Islet precursor cell (in vitro differentiated cells): ENCODE measurements around the gene BLOC1S4.
"Not testable (repeated sequence)": the region's sequence is repeated elsewhere in the genome, so short reads cannot be mapped to it uniquely, and the experiment has no call there.

Source experiments
- DNase-seq: peaks from one replicate; pipeline ENCODE4 v3.0.0-alpha.2; 2018

BLOC1S4 gene

DNA sequence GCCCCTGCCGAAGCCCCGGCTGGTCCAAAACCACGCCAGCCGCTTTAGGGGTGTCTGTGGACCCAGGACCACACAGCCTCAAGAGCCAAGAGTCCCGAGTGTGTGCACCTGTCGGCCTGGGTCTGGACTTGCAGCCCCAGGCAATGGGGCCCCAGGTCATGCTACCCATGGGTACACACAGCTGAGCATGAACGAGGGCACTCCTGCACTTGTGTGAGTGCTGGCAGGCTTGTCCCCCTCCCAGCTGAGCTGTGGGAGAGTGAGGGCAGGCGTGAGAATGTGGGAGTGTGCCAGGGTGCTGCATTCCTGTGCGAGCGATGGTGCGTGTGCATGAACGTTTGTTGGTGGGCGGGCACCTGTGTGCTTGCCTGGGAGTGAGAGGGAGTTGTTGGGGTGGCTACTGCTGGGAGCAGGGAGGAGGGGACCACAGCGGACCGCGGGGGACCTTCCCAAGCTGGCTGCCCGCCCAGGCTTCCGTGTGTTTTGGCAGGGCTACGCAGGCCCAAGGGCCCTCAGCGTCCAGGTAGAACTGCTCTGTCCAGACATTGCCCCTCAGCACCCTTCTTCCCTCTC is 30.8 kb downstream of the BLOC1S4 start:
- no peak for DNase-seq

DNA sequence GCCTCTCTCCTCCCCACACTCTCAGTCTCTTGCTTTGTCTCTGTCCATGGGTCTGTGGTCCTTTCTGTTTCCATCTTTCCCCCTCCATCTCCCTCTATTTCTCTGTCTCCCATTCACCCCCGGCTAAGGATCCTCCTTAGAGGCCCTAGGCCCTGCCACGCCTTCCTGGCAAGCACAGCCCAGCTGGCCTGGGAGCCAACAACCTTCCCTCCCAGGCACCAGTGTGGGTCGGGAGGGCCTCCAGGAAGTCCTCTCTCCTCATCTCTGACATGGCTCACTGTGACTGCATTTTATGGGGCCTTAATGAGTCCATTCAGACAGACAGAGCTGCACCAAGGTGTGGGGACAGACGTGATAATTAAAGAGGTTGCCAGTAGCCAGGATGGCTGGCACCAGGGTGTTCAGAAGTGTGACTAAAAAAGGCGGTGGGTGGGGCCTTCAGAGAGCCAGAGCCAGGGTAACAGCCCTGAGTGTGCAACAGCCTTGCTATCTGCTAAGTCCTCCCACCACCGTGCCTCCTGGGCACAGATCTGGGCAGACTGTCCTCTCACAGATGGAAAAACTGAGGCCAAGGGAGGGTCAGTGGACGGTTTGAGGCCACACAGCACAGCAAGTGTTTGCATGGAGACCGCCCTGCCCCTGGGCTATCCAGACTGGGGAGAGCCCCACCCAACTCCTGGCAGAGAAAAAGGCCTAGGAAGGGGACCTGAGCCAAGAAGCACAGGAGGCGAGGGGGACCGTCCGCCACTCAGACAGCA is 31.5 kb downstream of the BLOC1S4 start:
- no peak for DNase-seq

DNA sequence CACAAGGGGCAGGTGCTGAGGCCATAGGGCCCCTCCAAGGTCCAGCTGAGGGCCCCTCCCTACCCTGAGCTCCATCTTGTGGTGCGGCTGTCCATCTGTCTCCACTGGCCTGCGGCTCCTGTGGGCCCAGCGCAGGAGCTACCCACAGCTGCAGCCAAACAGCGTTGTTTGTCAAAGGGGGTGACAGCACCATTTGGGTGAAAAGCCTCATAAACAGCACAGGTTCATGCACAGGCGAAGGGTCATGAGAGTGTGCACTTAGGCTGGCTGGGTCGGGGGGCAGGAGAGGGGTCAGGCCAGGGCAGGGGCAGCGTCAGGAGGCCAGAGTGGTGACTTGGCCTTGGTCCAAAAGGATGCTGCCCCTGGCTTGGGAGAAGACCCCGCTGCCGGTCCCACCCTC is 32.3 kb downstream of the BLOC1S4 start:
- no peak for DNase-seq

DNA sequence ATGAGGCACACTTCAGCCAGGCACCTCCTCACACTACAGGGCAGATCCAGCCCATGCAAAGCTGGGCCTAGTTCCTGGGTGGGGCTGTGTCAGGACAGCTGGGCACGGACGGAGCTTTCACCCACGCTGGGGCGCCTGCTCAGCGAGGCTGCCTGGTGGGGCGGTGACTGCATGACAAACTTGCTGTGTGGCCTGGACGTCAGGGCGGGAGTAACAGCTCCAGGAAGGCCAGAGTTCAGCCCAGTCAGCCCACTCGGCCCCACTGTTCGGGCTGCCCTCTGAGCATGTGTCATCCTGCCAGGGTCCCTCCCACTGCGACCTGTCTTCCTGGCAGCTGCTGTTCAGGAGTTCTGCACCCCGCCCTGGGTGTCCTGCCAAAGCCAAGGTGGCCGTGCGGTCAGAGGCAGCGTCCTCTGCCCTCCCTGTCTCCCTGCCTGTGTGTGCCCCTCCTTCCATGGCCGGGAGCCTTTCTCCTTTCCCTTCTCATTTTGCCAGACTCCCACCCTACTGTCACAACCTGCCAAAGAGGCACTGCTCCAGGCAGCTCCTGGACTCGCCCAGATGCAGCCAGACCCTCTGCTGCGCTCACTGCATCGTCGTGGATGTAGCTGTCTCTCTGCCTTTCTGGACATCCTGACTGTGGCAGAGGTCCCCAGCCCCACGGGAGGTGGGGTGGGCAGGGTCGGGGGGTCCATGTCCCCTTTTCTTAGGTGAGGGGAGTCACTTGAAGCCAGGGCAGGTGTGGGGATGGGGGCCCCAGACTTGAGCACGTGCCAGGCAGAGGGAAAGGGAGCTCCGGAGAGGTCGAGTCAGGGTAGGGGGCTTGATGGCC is 33.6 kb downstream of the BLOC1S4 start:
- DNase-seq, result peak; percentile 85

DNA sequence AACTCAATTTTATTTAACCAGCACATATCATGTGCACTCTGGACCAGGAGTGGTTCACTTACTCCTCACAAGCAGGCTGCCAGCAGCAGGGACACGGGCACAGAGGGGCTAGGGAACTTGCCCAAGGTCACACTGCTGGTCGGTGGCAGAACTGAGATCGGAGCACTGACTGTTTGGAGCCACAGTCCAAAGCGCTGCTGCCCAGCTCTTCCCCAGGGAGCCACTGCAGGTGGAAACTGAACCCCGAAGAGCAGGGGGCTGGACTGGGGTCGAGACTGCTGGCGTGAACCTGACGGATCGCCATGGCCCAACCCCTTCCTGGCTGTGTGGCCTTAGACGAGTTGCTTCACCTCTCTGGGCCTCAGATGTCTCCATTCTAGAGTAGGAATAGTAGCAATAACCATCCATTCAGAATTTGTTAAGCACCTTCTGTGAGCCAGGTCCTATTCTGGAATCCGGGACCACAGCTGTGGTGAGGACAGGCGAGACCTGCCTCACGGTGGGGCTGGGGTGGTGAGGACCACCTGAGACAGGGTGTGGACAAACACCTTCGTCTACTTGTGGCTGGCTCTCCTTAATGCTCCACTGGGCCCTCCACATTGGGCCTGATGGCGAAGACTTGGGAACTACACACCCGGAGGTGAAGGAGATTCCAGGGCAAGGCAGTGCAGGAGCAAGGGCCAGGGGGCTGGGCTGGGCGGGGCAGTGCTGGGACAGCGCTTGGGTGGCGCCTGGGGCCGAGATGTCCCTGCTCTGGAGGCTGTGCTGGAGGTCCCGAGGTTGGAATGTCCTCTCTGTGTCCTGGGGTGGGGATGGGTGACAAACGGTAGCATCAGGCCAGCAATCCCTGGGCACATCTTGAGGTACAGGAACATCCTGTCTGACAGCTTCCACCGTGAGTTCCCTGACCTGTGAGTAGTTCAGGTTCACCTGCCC is 34.6 kb downstream of the BLOC1S4 start:
- no peak for DNase-seq

DNA sequence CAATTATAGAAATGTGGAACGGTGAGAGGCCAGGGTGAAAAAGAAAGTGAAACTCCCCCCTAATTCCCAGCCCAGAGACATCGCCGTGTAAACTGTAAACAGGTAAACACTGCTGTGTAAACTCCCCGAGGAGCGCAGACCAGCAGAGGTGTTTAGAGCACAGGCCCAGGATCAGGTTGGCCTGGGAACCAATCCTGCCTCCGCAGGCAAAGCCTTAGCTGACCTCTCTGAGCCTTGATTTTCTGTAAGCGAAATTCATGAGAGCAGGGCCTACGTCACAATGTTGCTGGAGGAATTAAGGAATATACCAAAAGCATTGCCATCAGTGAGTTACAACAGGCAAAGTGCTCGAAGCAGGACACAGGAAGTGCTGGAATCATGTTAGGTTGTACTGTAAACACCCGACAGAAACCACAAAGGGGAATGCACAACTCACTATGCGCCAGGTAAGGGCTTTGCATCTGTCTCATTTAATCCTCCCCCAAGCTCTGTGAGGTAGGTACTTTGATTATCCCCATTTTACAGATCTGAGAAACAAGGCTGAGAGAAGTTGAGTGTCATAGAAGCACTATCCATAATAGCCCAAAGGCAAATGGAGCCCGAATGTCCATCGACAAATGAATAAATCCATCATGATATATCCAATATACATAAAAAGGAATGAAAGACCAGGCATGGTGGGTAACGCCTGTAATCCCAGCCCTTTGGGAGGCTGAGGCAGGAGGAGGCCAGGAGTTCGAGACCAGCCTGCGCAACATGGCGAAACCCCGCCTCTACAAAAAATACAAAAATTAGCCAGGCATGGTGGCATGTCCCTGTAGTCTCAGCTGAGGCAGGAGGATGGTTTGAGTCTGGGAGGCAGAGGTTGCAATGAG is 35.9 kb downstream of the BLOC1S4 start:
- no peak for DNase-seq

DNA sequence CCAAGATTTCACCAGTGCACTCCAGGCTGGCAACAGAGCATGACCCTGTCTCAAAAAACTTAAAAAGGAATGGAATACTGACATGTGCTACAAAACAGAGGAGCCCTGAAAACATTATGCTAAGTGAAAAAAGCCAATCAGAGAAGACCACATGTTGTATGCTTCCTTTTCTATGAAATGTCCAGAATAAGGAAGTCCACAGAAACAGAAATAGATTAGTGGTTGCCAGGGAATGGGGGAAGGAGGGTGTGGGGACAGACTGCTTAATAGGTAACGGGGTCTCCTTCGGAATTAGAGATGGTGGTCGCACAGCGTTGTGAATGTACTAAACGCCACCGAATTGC is 36.5 kb downstream of the BLOC1S4 start:
- DNase-seq, result no peak

DNA sequence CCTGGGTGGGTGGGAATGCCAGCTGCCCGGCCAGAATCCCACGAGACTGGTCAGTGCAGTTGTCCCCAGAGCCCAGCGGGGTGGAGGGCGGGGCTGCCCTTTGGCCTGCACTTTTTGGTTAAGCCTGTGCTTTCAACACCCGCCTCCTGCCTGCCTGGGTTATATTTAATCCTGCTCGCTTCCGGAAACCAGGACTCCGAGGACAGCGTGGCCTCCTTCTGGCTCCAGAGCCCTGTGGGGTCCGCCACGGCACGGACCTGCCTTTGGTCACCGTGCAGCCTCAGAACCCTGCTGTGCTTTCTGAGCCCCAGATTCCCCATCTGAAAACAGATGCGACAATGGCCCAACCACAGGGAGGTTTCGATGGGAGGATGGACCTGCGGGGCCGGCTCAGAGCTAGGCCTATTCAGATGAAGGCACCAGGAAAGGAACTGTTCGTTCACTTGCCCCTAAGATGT is 37.2 kb downstream of the BLOC1S4 start:
- no peak for DNase-seq

DNA sequence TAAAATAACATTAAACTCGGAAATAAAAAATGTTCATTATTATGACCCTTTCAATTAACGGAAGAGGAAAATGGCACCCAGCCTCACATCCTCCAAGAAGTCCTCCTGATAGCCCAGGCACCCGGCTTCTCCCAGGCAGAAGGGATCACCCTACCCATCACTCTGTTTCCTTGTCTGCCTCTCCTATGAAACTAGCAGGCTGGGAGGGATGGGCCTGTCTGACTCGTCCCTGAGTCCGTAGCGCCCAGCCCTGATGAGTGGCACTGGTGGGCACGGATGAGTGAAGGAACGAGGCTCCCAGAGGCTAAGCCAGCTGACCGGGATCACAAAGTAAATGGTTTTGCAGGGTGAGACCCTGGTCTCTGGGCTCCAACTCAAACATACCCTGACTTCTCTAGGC is 37.9 kb downstream of the BLOC1S4 start:
- no peak for DNase-seq

DNA sequence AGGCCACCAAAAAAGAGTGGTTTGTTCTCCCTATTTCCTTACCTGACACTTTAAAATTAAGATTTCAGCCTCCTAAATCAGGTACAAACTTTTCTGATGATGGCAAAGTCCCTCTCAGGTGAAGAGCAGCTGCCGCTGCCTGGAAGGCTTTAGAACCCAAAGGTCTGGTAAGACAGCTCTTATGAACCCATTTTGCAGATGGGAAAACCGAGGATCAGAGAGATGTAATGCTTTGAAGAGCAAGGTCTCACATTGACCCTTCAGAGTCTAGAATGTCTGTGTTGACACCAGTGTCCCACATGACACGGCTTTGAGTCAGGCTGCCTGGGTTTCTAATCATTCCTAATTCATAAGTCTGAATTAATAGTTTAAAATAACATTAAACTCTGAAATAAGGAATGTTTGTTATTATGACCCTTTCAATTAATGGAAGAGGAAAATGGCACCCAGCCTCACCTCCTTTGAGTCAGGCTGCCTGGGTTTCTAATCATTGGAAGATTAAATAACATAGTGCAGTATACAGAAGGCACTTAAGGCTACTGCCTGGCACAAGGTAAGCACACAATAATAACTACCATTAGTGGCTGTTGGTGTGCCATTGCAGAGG is 38.6 kb downstream of the BLOC1S4 start:
- no peak for DNase-seq

DNA sequence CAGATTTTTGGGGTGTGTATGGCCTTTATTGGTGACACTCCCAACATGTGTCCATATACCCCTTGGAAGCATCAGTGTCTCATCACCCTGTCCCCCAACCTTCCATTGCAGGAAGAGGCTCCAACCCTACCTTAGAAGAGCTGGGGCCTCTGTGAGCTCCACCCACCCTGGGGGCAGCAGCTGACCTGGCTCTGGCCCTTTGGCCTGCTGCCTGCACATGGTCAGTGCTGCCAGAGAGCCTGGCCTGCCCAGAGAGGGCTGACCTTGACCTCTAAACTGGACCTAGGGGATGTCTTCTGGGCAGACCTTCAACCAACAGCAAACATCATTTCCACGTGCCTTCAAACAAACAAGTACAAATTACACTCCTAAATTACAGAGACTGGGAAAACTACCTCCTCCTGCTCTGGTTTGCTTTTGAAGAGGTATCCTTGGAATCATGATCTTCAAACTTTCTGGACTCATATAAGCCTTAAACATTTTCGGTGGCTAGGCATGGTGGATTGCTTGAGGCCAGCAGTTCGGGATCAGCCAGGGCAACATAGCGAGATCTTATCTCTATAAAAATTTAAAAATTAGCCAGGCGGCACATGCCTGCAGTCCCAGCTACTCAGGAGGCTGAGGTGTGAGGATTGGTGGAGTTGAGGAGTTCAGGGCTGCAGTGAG is 39.2 kb downstream of the BLOC1S4 start:
- DNase-seq, result no peak

DNA sequence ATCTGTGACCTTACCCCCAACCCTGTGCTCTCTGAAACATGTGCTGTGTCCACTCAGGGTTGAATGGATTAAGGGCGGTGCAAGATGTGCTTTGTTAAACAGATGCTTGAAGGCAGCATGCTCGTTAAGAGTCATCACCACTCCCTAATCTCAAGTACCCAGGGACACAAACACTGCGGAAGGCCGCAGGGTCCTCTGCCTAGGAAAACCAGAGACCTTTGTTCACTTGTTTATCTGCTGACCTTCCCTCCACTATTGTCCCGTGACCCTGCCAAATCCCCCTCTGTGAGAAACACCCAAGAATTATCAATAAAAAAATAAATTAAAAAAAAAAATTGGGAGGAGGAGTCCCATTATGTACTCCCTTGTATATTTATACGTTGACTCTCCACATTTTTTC is 40.4 kb downstream of the BLOC1S4 start:
- not testable (repeated sequence) for DNase-seq

DNA sequence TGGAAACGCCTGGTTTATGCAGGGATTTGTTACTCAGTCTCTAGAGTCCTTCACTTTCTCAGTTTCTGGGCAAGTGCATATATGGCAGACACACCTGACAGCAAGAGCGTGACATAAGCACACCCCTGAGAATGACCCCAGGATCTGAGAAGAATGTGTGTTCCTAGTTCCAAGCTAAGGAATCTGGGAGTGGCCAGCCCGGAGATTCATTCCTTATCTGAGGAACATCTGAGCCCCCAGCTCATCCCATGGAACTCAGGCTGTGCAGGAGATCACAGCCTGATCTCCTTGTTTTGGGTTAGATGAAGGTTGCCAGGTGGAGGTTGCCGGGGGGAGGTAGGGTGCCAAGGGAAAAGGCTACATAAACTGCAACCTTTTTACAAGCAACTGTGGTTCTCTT is 42.8 kb downstream of the BLOC1S4 start:
- peak; percentile 67 for DNase-seq

DNA sequence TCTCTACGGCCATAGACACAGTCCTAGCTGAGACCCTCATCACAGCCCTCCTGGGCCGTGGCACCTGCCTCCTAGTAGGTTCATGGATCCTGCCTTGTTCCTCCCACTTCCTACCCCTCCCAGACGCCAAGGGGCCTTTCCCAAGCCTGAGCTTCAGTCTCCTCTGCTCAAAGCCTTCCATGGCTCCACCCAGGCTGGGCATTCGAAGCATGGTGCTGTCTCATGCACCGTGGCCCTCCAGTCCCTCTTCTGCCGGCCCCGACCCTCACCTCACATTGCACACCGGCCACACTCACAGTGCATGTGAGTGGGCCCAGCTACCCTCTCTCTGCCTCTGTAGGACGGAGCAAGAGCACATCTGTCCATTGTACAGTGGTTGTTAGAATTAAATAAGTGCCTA is 44.9 kb downstream of the BLOC1S4 start:
- DNase-seq, result no peak

DNA sequence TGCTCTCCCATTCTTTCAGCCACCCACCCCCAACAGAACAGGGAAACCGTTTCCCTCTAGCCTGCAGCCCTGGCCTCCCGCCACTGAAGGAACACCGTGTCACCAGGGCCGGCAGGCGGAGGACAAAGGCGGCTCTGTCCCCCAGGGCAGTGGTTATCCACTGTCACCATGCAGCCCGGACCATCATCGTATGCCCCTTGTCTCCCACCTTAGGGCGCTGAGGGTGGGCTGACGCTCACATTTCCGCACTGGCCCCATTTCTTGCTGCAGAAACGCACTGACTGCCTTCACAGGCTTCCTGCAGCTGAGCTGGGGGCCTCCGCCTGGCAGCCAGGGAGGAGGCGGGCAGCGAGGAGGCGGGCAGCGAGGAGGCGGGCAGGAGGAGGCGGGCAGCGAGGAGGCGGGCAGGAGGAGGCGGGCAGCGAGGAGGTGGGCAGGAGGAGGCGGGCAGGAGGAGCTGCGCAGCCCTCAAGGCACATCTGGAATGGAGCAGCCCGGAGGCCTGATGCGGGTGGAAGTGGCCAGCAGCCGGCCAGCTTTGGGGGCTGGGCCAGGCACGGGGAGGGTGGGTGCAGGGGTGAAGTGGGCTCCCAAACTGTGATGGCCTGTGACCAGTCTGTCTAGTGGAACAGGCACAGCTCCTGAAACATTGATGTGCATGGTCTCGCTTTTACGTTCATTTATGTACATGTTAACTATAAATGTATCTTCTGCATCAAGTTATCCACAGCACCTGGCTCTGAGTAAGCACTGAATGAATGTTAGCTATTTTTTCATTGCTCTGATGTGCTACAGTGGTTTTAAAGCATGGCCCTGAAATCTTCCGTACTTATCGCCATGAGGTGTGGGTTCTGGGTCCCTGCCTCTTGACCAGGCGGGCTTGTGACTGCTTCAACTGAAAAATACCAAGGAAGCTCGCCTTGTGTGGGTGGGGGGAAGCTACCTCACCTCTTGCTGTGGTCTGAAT is 46.0 kb downstream of the BLOC1S4 start:
- DNase-seq, result no peak

DNA sequence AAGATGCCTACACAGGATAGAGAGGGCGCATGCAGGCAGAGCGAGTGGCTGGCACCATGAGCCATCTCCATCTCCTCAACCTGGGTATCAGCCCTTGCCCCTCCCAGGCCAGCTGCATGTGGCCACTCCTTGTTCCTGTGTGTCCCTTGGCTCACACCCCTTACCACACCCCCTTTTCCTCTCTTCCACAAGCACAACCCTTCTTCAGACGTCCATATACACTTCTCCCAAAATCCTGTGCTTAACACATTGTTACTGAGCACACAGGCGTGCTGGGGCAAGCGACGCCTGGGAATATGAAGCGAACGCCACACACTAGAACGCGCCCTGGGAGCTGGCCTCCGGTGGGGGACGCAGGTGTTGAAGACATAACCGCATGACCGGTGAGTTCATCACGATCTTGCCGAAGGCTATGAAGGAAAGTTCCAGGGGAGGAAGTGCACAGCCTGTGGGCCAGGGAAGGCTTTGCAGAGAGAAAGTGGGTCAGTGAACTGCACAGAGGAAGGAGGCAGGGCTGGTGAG is 47.4 kb downstream of the BLOC1S4 start:
- peak; percentile 73 for DNase-seq

DNA sequence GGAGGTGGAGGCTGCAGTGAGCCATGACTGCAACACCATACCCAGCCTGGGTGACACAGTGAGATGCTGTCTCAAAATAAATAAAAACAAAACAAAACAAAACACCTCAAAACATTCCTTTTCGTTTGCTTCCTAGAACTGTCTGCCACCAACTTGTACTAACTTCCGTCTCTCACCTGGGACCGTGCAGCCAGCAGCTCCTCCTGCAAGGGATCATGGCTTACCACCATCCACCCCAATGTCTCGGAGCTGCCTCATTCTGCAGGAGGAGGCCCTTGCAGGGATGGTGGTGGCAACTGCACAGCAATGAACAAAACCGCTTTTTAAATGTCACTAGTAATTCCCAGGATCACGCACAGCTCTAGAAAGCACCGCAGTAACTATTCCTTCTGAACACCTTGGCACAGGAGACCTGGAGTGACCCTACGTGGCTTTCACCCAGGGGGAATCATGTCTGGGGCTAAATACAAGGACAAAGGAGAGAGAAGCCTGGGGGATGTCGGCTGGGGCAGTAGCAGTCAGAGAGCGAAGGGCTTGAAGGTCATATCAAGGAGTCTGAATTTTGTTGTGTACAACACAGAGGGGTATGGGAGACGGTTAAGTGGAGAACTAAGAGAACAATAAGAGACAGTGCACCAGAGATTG is 49.1 kb downstream of the BLOC1S4 start:
- DNase-seq, result no peak

DNA sequence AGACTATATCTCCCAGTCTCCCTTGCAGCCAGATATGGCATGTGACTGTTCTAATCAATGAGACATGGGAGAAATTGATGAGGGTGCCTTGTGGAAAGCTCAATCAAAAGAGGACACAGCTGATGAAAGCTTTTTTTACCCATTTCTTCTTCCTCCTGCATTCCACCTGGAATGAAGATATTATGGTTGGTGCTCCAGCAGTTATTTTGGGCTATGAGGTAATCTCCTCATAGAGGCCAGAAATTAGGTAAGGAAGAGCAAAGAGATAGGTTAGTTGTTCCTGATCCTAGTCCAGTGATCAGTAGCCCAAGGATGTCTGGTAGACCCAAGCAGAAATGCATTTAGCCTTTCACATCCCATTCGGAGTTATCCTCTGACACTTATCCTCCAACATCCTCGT is 49.7 kb downstream of the BLOC1S4 start:
- no peak for DNase-seq
